RCC 7860 (cell line): ENCODE measurements around the gene ASB10.

Experiments used
- DNase-seq: peaks from one replicate; pipeline ENCODE4 v3.0.0-alpha.2; 2015; ENCODE audit warnings: low spot score
- FAIRE-seq: peaks from 2 replicates; lab custom pipeline; 2012; peaks lifted over from hg19 to GRCh38; lab: Jason Lieb, UNC

ASB10 gene

DNA sequence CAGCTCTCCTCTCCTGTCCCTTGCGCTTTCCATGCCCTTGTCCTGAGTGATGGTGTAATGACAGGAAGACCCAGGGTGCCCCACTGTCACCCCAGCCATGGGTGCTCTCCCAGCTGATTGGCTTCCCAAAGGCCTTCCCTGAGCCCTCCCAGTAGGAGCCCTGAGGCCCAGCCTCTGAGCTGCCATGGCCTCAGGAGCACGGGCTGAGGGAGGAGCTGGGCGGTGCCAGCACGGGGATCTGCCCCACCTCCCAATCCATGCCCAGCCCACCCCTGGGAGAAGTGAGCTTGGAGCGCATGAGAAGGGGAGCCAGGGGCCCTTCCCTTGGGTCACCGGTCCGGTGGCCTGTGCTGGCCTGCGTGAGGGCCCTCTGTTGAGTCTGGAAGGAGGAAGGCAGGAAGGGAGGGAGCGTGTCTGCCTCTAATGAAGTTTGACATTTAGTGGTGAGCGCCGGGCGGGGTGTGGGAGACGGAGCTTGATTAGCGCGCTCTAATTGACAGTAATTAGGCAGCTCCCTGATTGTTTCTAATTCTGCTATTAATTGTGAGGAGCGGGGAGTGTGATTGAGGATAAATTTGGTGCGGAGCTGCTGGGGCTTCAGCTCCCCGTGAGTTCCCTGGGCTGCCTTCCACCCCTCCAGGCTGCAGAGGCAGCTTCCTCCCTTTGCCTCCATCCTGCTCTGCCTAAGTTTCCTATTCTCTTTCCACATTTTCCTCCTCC is 47.8 kb downstream of the ASB10 start:
- no peak for FAIRE-seq
- no peak for DNase-seq

DNA sequence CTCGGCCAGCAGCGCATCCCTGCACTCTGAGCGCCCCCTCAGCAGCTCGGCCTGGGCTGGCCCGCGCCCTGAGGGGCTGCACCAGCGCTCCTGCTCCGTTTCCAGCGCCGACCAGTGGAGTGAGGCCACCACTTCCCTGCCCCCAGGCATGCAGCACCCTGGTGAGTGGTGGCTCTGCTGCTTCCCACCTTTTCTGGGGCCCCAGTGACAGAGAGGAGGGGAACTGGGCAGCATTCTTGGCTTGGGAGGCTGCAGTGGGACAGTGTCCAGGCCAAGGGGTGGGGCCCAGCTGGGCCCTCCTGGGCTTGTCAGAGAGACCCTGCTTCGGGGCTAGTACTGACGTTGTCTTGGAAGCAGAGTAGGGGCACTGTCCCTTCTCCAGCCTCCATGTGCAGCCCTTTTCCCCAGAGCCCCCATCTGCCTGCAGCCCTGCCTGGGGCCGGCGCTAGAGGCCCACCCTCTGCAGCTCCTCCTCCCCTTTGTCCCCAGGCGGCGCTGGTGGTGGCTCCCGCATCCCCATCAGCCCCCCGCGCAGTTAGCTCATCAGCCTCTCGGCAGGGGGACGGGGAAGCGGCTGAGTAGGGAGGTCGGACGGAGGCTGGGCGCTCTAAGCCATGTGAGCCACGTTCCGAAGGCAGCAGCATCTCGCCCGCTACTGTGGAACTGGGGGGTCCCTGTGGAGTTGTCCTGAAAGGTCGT is 48.7 kb downstream of the ASB10 start:
- no peak for DNase-seq
- no peak for FAIRE-seq

DNA sequence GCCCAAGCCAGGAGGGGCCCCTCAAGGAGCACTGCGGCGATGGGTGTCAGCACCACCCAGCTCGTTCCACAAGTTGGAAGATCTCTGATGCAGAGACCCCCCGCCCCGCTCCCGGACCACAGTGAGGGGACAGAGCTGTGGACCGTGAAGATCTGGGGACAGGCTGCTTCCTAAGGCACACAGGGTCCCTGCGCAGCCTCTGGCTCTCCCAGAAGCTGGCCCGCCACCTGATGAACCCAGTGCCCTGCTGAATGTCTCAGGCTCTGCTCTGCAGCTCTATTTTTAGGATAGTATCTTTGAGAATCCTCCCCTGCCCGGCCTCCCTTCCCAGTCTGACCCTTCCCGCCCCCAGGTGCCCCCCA is 49.3 kb downstream of the ASB10 start:
- no peak for FAIRE-seq

DNA sequence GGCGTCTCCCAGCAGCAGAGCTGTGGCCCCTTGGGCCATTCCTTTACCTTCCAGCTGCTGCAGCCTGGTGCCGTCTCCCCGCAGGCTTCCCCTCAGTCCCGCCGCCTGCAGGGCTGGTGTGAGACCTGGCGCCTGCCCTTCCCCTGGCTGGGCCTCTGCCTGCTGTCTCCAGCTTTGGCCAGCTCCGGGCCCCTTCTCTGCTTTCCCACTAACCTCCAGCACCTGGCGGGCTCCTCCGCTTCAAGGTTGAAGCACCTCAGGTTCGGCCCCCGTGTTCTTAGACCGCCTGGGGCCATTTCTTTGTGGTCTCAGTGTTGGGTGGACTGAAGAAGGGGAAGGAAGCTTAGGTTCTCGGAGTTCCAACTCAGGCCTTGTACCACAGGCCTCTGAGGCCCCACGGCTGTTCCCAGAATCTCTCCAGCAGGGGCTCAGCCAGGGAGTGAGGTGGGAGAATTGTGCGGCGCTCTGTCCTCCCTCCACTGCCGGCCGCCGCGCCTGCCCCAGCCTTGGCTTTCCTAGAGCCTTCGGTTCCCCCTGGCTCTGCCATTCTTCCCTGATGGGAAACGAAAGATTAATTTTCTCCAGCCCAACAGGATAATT is 49.9 kb downstream of the ASB10 start:
- DNase-seq, result no peak
- FAIRE-seq, result no peak

More for the DNA sequence above, 49.3 kb downstream of the ASB10 start:
- DNase-seq, result no peak

DNA sequence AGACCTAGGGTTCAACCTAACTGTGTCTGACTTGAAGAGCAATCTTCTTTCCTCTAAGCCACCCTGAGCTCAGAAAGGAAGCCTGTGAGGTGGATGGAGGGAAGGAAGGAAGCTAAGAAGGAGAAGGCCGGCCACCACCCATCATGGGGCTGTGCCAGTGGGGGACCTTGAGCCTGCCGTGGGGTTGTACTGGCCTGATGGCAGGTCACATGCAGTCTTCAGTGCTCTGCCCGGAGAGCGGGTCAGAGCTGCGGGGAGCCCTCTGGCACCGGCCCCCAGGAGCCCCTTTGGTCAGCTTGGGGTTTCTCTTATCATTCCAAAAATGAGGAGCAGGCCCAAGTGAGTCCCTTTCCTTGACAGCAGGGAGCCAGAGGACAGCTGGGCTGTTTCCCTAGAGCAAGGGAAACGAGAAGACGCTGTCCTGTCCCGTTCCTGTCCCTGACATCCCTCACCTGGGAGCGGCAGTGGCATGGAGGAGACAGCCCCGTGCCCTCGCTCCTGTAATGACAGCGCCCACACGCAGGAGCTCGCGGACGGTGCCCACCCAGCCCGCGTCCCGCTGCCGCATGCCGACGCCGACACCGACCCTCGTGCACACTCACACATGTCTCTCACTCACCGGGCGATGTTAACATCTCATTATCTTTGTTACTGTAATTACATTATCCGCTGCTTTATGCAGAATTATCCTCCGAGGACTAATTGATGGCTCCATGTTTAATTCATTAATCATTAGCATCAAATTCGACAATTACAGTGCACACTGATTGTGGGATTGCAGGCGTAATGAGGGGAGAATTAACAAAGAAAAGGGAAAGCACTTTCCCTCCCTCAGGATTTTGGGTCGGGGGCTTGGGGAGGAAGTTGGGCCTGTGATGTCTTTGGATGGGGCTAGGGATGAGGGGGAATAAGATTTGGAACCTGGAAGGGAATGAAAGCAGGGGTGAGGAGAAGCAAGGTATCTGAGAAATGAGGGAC is 50.9 kb downstream of the ASB10 start:
- DNase-seq, result no peak
- no peak for FAIRE-seq

DNA sequence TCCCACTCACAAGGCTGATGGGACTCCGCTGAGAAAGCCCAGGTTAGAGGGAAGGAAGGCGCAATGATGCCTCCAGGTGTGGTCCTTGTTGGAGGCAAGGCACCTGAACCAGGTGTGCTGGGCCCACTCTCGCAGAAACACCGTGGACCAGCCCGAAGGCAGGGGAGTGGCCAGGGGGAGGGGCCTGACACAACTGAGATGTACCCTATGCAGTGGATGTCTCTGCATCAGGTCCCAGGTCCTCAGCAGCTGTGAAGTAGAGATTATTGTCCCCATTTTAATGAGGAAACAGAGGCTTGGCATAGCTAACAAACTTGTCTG is 51.6 kb downstream of the ASB10 start:
- DNase-seq (no peak), FAIRE-seq (no peak)

DNA sequence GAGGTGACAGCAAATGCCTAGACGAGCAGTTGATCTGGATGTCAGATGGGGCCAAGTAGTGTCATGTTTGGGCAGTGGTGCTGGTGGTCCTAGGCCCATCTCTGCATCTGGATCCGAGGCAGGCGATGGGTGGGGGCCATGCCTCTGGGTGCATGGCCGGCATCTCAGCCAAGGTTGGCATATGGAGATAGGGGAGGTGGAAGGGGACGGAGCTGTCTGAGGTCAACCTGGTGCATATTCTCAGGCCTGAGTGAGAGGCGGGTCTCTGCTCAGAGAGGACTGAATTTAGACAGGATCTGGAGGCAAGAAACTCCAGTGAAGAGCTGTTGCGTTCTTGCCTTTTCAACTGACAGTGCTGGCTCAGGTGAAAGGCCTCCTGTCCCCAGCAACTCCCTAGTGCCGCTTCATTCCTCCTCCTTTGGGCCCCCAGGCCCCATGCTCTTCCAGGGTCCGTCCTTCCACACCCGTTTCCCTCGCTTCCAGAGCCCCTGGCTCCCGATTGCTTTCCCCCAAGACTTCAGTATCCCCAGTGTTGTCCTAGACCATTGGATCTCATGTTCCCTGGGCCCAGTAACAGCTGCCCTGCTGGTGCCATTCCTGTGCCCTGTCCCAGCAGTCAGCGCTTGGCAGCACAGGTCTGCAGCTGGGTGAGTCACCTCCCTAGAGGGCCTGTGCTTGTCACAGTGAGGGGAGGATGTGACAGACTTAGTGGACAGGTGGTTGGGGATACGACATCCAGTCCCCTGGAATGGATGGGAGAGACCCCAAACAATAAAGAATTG is 52.1 kb downstream of the ASB10 start:
- DNase-seq (no peak), FAIRE-seq (no peak)

DNA sequence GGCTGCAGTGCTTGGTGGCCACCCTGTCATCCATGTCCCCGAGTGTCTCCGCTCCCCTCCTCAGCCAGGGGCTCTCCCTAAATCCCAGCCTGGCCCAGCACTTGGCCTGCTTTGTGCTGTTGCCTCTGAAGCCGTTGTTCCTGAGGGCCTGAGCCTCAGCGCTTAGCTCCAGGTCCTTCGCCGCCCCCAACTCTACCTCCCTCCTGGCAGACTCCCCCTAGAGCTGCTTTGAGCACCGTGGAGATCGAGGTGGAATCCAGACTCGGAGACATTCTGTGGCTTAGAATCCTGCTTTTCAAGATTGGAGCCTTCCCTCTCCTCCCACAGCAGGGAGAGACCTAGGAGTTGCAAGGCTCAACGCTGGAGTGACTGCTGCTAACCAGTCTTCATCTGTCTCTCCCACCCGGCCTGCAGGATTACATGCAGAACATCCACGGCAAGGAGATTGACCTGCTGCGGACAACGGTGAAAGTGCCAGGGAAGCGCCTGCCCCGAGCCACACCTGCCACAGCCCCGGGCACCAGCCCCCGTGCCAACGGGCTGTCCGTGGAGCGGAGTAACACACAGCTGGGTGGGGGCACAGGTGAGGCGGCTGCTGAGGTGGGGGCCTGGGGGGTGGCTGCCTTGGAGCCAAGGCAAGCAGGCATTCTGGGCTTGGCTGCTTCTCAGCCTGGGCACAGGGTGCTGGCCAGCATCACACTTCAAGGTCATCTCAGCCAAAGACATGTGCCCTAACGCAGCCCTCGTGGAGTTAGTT is 52.9 kb downstream of the ASB10 start:
- FAIRE-seq, result no peak
- DNase-seq, result no peak

DNA sequence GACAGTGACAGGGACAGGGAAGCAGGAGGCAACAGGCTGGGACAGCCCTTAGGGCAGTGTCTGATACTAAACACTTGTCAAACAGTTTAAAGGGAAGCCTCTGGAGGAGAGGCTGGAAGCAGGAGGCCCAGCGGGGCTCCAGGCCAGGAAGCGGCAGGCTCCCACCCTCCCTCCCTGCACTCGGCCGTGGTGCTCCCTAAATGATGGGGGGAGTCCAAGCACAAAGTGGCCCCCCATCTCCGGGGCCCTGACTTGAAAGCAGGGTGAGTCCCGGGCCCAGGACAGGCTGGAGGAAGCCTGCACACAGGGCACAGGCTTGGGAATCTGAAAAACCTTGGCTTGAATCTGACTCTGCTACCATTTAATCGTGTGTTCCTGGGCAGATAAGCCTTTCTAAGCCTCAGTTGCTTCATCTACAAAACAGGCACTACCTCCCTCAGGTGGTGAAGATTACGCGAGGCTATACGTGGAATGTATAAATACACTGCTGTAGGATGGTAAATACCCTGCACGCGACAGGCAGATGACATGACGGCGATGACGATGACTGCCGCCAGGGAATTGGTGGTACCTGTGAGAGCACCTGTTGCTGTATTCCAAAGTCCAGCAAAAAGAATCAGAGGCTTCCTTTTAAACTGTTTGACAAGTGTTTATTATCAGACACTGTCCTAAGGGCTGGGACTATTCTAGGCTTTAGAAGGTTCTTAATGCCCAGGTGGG is 53.6 kb downstream of the ASB10 start:
- DNase-seq (no peak), FAIRE-seq (no peak)

DNA sequence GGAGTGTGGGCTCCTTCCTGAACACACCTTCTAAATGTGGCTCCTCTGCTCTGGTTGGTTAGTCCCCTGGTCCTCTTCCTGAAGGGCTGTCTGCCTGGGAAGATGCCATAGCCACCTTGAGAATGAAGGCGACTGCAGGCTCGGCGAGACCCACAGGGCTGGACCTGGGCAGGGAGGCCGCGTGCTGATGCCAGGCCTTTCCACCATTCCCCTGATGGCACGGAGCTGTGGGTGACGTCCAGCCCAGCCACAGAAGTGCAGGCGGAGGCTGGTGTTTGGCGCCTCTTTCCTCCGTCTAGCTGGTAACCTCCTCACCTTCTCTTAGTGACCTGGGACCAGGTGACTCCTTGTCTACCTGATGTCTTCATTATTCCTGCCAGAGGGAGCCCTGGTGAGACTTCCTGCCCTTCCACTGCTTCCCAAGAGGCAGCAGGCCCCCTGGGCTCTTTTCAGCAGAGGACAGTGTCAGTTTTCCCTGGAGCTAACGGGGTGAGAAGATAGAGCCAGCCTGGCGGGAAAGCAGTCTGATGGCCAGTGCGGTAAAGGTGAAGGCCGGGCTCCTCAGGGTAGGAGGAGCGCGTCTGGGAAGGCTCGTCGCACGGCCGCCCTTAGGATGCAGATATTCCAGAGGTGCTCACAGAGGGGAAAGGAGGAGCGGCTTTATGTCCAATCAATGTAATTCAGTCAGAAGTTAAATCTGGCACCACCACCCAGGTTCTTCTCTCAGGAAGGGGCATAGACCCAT is 54.4 kb downstream of the ASB10 start:
- FAIRE-seq (no peak), DNase-seq (no peak)

DNA sequence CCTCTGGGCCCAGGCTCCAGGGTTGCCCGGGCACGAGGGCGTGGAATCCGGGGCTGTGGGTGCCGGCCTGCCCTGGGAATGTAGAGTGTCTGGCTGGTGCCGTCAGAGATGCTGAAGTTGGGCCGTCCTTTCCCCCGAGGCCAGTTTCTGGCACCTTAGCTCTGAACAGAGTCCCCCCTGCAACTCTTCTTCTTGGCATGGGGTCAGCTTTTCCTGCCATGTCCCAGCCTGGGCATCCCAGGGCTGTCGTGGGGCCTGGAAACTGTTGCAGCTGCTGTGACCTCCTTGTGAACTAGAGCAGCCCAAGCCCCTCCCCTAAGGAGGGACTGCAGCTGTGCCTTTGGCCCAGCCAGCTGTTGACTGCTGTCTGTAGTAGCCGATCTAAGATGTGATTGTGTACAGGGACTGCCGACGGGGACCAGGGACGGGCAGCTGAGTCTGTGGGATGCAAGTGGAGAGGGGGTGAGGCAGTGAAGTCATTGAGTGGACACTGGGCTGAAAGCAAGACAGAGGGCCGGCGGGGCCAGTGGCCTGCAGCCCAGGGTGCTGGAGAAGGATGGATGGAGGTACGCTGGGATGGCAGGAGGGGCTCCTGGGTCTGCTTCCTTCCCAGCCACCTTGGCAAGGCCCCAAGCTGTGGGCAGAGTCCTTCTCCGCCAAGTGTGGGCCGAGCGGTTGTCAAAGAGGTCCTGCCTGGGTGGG is 55.3 kb downstream of the ASB10 start:
- DNase-seq (no peak), FAIRE-seq (no peak)

DNA sequence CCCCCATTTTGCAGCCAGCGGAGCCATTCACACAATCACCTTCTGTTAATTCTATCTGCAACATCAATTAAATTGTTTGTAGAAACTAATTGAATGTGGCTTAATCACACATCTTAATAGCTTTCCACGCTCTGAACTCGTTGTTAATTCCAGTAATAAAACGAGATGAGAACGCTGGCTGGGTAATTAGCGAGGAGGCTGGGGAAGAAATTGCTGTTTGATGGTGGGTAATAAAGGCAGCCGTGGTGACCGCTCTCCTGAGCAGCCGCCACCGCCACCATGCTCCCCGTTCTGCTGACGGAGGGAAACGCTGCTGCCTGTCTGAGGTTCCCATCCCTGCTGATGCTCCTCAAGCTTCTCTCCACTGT is 55.8 kb downstream of the ASB10 start:
- no peak for FAIRE-seq
- DNase-seq, result no peak

DNA sequence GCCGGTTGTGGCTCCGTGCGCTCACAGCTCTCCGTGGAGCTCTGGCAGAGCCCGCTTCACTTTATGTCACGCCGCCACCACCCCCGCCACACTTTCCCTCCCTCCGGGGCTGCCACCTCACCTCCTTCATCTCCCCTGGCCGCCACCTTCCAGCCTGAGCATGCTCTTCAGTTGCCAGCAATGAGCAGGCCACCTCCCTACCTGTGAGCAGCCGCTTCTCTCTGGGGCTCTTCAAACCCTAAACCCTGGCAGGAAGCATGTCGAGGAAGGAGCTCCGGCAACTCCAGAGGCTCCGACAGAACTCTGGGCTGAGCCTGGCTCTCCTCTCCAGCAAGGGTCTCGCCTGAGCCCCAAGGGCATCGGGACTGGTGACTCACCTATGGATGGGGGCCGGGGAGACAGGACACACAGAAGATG is 56.3 kb downstream of the ASB10 start:
- no peak for FAIRE-seq
- no peak for DNase-seq

DNA sequence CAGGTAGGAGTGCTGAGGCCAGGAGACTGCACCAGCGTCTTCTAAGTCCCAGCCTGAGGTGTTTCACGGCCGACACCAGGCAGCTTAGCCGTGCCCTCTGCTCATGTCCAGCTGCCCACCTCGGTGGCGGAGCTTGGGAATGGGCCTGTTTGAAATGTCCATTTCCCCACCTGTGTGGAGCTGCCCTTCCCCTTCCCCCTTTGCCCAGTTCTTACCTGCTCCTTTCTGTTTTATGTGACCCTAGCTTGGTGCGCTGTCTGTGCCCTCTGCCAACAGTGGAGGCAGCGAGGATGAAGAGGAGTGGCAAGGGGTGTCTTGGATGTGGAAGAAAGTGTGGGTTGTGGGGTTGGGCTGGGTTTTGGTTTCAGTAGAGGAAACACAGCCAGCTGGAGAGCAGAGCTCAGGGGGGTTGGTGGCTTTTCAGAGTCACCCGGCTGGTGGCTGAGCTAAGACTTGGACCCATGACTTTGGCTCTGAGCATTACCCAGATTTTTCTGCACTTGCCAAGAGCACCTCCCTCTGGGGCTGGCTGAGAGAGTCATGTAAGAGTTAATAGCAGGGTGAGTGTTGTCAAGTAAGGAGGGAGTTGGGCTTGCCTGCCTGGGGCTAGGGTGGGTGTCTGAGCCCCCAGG is 57.0 kb downstream of the ASB10 start:
- FAIRE-seq (no peak), DNase-seq (no peak)

DNA sequence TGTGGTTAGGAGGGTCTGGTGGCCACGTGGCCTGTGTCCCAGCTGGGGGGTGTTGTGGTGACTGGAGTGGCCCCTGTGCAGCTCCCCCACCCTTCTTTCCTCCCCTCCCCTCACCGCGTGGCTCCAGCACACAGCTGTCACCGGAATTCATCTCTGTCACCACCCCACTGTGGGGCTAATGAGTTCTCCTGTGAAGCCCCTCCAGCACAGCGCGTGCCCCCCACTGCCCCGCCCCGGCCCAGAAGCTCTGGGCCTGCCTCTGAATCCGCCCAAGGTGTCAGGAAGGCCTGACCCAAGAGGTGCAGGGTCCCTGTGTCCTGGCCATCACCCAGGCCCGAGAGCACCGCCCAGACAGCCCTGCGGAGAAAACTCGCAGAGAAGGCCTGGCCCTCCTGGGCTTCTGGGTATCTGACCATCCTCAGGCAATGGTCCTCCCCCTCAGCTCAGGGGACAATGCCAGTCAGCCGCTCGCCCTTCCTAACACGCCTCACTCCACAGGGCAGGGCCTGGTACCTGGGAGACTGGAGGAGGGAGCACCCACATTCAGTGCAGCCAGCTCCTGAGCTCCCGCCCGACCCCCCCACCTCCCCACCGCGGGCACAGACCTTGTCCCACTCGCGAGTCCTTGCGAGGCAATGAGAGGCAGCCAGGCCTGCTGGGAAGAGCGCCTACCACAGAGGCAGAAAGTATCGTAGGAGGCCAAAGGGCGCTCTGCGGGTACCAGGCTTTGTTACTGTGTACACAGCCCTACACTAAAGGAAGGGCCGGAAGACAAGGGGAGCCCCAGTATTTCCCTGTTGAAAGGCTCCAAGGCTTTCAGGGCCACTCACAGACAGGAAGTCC is 57.7 kb downstream of the ASB10 start:
- DNase-seq (no peak), FAIRE-seq (no peak)

DNA sequence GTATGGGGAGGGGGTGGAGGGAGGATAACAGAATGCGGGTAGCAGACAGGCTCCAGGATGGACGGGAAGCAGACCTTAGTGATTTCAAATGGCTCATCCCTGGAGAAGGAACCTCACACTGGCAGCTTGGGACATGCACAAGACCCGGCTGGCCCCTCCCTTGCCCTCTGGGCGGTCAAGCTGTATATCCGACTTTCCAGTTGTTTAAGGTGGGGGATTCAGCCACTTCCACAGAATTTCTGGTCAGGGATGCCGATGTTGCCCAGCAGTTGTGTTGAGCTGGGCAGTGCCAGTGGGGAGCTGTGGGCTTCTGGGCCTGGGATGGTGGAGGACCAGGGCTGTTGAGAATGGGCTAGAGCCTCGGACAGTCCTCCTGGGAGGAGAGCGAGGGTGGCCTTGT is 58.3 kb downstream of the ASB10 start:
- DNase-seq, result no peak
- FAIRE-seq, result no peak

DNA sequence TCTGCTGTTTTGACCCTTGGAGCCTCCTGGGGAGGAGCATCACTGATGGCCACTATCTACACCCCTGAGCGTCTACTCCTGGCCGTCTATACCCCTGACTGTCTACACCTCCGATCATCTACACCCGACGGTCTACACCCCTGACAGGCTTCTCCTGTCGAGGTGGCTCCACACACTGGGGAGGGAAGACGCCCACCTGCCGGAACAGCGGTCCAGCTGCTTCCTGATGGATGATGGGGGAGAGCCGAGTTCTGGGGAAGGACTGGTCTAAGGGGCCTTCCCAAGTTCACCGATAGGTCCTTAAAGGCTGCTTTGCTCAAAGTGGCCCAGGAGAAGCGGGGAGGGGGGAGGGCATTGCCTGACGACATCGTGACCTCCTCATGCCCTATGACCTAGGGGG is 58.9 kb downstream of the ASB10 start:
- no peak for DNase-seq
- FAIRE-seq, result no peak
